Stomach (tissue), 4 donors: ENCODE data around the gene C7orf33.

Experiments used
- POLR2A ChIP-seq, 4 donors: fragments of 450-650 bp; IDR thresholded peaks; one replicate each; pipeline ENCODE4 v1.6.1; 2016; ENCODE audit warnings: antibody characterized with exemption in 4 of 4, control low read depth in 2 of 4, mild to moderate bottlenecking in 1 of 4, moderate library complexity in 1 of 4
- TF ChIP-seq, protein P1 (sequence below), 7 experiments: fragments of 450-650 bp in 4 of 7; fragments of 200-600 bp in 3 of 7; sonication (generic) in 3 of 7; IDR thresholded peaks; one replicate each; pipeline ENCODE4 v1.5.1; 2016 to 2019; ENCODE audit warnings: antibody characterized with exemption in 7 of 7, control low read depth in 2 of 7, mild to moderate bottlenecking in 1 of 7

DNA sequence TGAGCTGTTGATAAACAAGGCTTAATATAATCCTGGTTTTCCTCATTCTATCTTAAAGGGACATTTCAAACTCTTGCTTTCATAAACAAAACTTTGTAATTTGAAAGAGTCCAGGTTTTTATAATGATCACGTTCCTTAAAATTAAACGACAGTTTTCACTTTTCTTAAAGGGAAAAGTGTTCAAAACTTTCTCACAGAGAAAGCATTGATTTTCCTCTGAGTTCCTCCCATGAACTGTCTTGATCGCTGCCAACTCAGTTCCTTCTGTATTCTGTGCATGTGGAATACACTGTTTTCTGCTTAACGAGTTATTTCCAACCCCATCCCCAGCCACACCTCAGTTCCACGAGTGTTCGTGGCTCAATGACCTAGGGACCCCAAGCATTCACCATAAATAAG is 2.4 kb upstream of the C7orf33 start:
- TF ChIP-seq, protein P1, sequence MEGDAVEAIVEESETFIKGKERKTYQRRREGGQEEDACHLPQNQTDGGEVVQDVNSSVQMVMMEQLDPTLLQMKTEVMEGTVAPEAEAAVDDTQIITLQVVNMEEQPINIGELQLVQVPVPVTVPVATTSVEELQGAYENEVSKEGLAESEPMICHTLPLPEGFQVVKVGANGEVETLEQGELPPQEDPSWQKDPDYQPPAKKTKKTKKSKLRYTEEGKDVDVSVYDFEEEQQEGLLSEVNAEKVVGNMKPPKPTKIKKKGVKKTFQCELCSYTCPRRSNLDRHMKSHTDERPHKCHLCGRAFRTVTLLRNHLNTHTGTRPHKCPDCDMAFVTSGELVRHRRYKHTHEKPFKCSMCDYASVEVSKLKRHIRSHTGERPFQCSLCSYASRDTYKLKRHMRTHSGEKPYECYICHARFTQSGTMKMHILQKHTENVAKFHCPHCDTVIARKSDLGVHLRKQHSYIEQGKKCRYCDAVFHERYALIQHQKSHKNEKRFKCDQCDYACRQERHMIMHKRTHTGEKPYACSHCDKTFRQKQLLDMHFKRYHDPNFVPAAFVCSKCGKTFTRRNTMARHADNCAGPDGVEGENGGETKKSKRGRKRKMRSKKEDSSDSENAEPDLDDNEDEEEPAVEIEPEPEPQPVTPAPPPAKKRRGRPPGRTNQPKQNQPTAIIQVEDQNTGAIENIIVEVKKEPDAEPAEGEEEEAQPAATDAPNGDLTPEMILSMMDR (IDR thresholded peaks at IDR 0.05) = no peak
- TF ChIP-seq POLR2A (IDR thresholded peaks at IDR 0.05) = no peak
